Central memory CD8-positive, alpha-beta T cell (primary cell): ENCODE data around the gene SNED1.

Source experiments
- ATAC-seq: fragments of 150-1000 bp; cut with Tn5 transposase; replicated peaks from 2 replicates; pipeline ENCODE4 v1.10.0; 2022; ENCODE audit warnings: mild to moderate bottlenecking, moderate FRiP score, moderate number of reproducible peaks; ENCODE audit not compliant: poor library complexity, severe bottlenecking; ENCODE audit errors: extremely low read depth
- DNase-seq, 2 donors: peaks; one replicate each; pipeline ENCODE4 v3.0.0; 2021; ENCODE audit warnings: low spot score in 2 of 2
- H3K27ac Mint-ChIP-seq: one replicate; pipeline ENCODE4 v1.8.0; 2022; ENCODE audit warnings: low read depth, mild to moderate bottlenecking, moderate library complexity, mixed read lengths
- H3K27me3 Mint-ChIP-seq: one replicate; pipeline ENCODE4 v1.8.0; 2022; ENCODE audit warnings: mixed read lengths
- H3K36me3 Mint-ChIP-seq: one replicate; pipeline ENCODE4 v1.8.0; 2022; ENCODE audit warnings: mild to moderate bottlenecking, moderate library complexity, mixed read lengths; ENCODE audit not compliant: insufficient read depth
- H3K4me1 Mint-ChIP-seq: one replicate; pipeline ENCODE4 v1.8.0; 2022; ENCODE audit warnings: mixed read lengths
- H3K4me3 Mint-ChIP-seq: one replicate; pipeline ENCODE4 v1.8.0; 2022; ENCODE audit warnings: mild to moderate bottlenecking, moderate library complexity, mixed read lengths
- H3K9me3 Mint-ChIP-seq: one replicate; pipeline ENCODE4 v1.8.0; 2022; ENCODE audit warnings: mixed read lengths

The SNED1 gene

DNA sequence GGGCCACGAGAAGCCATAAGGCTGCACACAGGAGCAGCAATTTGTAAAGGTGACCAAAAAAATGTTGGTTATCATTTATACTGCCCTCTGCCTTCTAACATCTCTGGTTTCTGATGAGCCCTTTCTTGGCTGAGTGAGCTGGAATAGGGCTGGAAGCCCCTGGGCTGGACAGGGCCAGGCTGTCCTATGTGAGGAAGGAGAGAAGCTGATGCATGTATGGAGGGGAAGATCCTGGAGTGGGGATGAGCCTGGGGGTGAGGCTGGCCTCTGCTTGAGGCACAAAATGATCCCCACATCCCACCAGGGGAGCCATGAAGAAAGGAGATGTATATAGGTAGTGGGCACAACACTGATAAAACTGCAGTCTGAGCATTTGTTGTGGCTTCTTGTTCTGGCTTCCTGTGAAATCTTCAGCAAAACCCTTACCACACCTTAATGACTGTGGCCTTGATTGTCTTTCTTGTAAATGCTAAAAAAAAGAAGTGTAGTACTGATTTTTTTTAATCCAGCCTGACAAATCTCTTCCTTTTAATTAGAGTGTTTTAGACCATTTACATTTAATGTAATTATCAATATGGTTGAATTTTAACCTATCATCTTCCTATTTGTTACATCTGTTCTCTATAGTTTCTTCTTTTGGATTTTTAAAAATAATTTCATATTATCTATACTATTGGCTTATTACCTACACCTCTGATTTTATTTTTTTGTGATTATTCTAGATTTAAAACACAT lies 5.6 kb downstream of the SNED1 start:
- DNase-seq (no peak), ATAC-seq (no peak)
- no peak overlapping the region for H3K4me3 Mint-ChIP-seq
- H3K9me3 Mint-ChIP-seq, result peaks cover 21% of the 10 kb centered on the region
- peaks cover 32% of the 10 kb centered on the region for H3K27me3 Mint-ChIP-seq
- peaks cover 2% of the 10 kb centered on the region for H3K4me1 Mint-ChIP-seq
- H3K36me3 Mint-ChIP-seq, result peaks cover 1% of the 10 kb centered on the region
- no peak overlapping the region for H3K27ac Mint-ChIP-seq

DNA sequence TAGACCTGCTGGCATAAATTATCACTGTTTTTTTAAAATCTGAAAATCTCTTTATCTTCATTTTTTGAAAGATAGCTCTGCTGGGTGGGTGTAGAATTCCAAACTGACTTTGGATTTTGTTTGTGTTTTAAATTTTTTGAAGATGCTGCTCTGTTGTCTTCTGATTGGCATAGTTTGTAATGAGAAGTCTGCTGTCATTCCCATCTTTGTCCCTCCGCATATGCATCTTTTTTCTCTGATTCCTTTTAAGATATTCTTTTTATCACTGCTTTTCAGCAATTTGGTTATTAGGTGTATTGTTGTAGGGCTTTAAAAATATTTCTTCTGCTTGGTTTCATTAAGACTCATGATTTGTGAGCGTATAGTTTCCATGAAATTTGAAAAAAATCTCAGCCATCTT lies 7.2 kb downstream of the SNED1 start:
- DNase-seq, result no peak
- Mint-ChIP-seq H3K4me3 (no peak overlapping the region), H3K4me1 (peaks cover 5% of the 10 kb centered on the region), H3K36me3 (peaks cover 1% of the 10 kb centered on the region), H3K27me3 (peaks cover 28% of the 10 kb centered on the region), H3K9me3 (peaks cover 21% of the 10 kb centered on the region), H3K27ac (no peak overlapping the region)
- no peak for ATAC-seq

DNA sequence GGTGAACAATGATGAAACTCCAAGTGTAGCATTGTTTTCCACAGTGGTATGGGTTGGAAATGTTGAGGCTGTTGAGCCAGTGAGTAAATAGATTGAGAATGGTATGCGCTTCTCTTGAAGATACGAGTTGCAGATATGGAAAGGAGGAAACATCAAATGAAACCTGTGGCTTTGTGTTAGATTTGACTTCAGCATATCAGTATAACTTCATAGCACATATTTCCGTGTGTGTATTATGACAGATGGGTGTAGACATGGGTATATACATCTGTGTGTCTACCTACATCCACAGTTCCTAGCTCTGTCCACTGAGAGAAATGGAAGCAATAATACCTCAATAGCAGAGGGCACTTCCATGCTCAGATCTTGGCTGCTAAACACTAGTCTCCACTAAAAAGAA lies 8.0 kb downstream of the SNED1 start:
- ATAC-seq (no peak), DNase-seq (no peak)
- Mint-ChIP-seq H3K9me3 (peaks cover 21% of the 10 kb centered on the region), H3K27ac (no peak overlapping the region), H3K4me3 (no peak overlapping the region), H3K36me3 (peaks cover 1% of the 10 kb centered on the region), H3K27me3 (peaks cover 27% of the 10 kb centered on the region), H3K4me1 (peaks cover 5% of the 10 kb centered on the region)

- H3K4me3 Mint-ChIP-seq, result no peak overlapping the region
- H3K9me3 Mint-ChIP-seq, result peaks cover 21% of the 10 kb centered on the region
- H3K27me3 Mint-ChIP-seq, result peaks cover 27% of the 10 kb centered on the region
- ATAC-seq (no peak), DNase-seq (no peak)
- H3K36me3 Mint-ChIP-seq, result peaks cover 1% of the 10 kb centered on the region
- H3K27ac Mint-ChIP-seq, result no peak overlapping the region
- H3K4me1 Mint-ChIP-seq, result peaks cover 5% of the 10 kb centered on the region
Observed at GRCh38 chr2:241007111-241007510, 8.7 kb downstream of the SNED1 start.

DNA sequence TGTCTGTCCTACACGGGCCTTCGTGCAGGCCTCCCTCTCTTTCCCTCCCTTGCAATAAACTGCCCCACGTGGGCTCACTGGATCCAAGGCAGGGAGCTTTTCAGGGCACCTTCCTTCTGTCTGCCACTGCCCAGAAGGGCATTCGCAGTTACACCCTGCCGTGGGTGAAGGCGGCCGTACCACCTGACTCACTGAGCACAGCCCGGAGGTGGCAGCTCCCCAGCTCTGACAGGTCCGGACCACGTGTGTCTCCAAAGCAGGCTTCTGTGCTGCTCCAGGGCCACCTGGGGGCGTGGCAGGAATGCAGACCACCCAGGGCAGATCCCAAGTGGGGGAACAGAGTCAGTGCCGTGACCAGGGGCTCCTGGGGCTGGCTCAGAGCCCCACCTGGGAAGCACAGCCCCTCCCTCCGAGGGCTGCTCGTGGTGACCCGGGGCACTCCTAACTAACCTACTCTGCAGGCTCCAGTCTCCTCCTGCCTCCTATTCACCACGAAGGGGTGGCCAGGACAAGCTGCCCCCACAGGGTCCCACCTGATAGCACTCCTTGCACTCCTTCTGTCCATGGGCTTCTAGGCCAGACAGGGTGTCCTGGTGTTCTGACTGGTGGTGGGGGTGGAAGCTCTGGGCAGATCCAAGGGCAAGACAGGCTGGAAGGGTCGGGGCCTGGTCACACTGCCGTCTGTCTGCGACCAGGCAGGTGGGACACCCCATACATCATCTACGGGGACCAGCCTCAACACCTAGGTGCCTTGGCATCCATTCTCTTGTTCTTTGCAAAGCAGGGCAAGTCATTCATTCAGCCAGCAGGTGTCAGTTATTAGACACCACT lies 9.7 kb downstream of the SNED1 start:
- no peak overlapping the region for H3K27ac Mint-ChIP-seq
- ATAC-seq (no peak), DNase-seq (no peak)
- H3K36me3 Mint-ChIP-seq, result peaks cover 1% of the 10 kb centered on the region
- no peak overlapping the region for H3K4me3 Mint-ChIP-seq
- peaks cover 27% of the 10 kb centered on the region for H3K27me3 Mint-ChIP-seq
- H3K9me3 Mint-ChIP-seq, result peaks cover 20% of the 10 kb centered on the region
- peaks cover 5% of the 10 kb centered on the region for H3K4me1 Mint-ChIP-seq

DNA sequence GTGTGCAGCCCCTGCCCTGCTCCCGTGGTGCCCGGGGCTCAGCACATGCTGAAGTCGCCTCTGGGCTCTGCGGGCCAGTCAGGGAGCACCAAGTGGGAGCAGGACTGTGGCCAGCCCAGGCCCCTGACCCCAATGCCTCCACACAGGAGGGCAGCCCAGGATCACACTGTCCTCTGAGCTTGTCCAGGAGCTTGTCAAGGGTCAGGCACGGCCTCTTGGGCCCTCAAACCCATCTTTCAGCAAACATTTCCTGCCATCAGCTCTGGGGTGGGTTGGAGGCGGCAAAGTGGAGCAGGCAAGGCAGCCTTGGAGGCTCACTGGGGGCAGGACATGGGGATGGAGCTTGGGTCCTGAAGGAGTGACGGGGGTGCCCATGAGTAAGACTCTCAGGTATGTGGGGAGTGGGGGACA lies 10.3 kb downstream of the SNED1 start:
- peaks cover 14% of the 10 kb centered on the region for H3K9me3 Mint-ChIP-seq
- peak overlapping the region; percentile 74 for H3K27ac Mint-ChIP-seq
- DNase-seq (peak in 1 of 2 donors; percentile 7), ATAC-seq (no peak)
- peaks cover 1% of the 10 kb centered on the region for H3K36me3 Mint-ChIP-seq
- peak overlapping the region; percentile 51 for H3K4me3 Mint-ChIP-seq
- peaks cover 27% of the 10 kb centered on the region for H3K27me3 Mint-ChIP-seq
- peaks cover 5% of the 10 kb centered on the region for H3K4me1 Mint-ChIP-seq

DNA sequence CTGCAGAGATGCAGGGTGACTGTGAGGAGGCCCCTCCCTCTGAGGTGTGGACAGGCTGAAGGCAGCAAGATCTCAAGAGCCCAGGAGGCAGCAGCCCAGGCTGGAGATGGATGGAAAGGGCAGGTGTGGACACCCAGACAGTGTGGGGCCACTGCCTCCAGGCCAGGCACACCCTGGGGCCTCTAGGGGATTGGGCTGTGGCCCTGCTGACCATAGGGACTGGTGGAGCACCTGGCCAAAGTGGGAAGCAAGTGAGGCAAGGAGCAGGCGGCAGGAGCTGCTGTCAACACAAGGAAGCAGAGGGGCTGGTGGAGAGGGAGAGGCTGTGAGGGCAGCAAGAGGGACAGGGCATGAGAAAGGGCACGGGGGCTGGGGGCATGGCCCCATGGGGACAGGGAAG lies 10.8 kb downstream of the SNED1 start:
- Mint-ChIP-seq H3K36me3 (peaks cover 1% of the 10 kb centered on the region), H3K4me1 (peaks cover 5% of the 10 kb centered on the region), H3K9me3 (peaks cover 10% of the 10 kb centered on the region), H3K27me3 (peaks cover 27% of the 10 kb centered on the region), H3K4me3 (peak overlapping the region; percentile 51), H3K27ac (peak overlapping the region; percentile 74)
- no peak for ATAC-seq
- DNase-seq, result no peak

DNA sequence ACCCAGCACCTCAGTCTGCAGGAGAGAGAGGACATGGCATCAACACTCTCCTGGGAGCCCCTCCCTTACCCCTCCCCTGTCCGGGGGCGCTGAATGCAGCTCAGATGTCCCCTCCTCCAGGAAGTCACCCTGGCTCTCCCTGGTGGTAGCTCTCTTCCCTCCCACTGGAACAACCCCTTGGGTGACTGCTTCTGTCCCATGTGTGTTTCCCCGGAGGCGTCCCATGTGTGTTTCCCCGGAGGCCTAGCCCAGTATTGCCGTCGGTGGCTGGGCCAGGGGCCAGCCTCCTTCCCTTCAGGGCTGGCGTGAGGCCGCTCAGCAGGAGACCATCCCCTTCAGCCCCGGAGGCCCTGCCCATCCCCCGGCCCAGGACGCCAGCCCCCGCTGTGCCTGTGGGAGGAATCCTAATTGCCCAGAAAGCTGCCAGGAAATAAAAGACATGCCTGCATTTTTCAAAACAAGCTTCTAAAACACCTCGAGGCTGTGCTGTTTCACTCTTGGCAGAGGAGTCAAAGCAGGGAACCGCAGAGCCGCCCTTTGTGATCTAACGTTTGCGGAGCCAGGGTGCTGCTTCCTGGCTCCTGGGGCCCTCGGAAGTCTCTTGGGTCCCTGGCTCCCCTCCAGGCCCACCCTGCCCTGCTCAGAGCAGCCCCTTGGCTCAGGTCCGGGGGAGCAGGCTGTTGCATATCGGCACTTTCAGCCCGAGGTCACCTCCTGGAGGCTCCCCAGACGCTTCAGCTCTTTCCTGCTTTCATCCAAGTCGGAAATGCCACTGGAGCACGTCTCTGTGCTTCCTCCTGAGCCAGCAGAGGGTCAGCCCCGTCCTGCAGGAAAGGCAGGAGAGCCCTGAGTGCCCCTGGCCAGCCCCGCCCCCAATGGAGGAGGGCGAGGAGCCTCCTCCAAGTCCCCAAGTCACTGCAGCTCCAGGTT lies 11.4 kb downstream of the SNED1 start:
- Mint-ChIP-seq H3K27ac (peak overlapping the region; percentile 74), H3K36me3 (peaks cover 1% of the 10 kb centered on the region), H3K4me3 (peak overlapping the region; percentile 51), H3K27me3 (peaks cover 27% of the 10 kb centered on the region), H3K4me1 (peaks cover 5% of the 10 kb centered on the region), H3K9me3 (peaks cover 10% of the 10 kb centered on the region)
- DNase-seq, result peak in 1 of 2 donors; percentile 8
- ATAC-seq, result peak; percentile 54

DNA sequence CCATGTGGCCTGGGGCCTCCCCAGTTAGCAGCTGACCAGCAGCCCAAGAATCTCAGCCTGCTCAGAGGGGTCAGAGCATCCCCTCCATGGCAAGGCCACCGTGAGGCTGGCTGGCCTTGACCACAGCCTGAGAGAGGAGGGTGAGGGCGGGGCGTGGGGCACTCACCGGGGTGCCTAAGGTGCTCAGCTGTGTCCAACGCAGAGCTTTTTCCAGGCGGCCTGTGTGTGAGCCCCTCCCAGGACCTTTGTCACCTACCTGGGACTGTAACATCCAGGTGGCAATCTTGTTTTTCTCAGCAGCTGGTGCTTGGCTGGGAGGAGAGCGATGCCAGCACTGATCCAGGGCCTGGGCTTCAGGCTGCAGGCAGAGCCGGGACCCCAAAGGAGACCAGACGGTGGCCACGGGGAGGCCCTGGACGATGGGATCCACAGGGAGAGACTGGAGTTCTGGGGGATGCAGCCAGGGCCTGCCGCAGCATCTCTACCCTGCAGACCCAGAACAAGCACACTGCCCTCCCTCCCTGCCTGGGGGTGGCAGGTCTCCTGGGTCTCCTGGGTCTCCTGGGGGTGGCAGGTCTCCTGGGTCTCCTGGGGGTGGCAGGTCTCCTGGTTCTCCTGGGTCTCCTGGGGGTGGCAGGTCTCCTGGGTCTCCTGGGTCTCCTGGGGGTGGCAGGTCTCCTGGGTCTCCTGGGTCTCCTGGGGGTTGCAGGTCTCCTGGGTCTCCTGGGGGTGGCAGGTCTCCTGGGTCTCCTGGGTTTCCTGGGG lies 12.3 kb downstream of the SNED1 start:
- no peak for ATAC-seq
- Mint-ChIP-seq H3K4me1 (peaks cover 5% of the 10 kb centered on the region), H3K27me3 (peaks cover 23% of the 10 kb centered on the region), H3K27ac (no peak overlapping the region), H3K36me3 (no peaks in the 10 kb centered on the region), H3K9me3 (peaks cover 7% of the 10 kb centered on the region), H3K4me3 (no peak overlapping the region)
- no peak for DNase-seq

GRCh38 chr2:241011296-241011600 lies 12.8 kb downstream of the SNED1 start:
- ATAC-seq (no peak), DNase-seq (no peak)
- H3K4me3 Mint-ChIP-seq, result no peak overlapping the region
- peaks cover 1% of the 10 kb centered on the region for H3K9me3 Mint-ChIP-seq
- no peaks in the 10 kb centered on the region for H3K36me3 Mint-ChIP-seq
- H3K27me3 Mint-ChIP-seq, result peaks cover 20% of the 10 kb centered on the region
- H3K4me1 Mint-ChIP-seq, result peaks cover 5% of the 10 kb centered on the region
- H3K27ac Mint-ChIP-seq, result no peak overlapping the region

- Mint-ChIP-seq H3K9me3 (no peaks in the 10 kb centered on the region), H3K4me1 (peaks cover 5% of the 10 kb centered on the region), H3K4me3 (no peak overlapping the region), H3K36me3 (no peaks in the 10 kb centered on the region), H3K27ac (no peak overlapping the region), H3K27me3 (peaks cover 20% of the 10 kb centered on the region)
- ATAC-seq (no peak), DNase-seq (no peak)
Observed at GRCh38 chr2:241011751-241012510, 13.5 kb downstream of the SNED1 start.
